Right cardiac atrium (tissue), 5 donors: ENCODE data around the gene MSANTD1. TPM values are rescaled to one million over a fixed set of nuclear protein-coding genes. Genes with fewer than 3 reads are reported as not detected.
A peak's percentile ranks its signal among the peaks of the same experiment; 100 is the strongest.

Experiments used
- ATAC-seq, 2 donors: fragments of 200-7000 bp; cut with Tn5 transposase; one replicate each; pipeline versions ENCODE4 v1.8.0 to v1.9.1; 2020; ENCODE audit warnings: moderate library complexity in 2 of 2, mild to moderate bottlenecking in 1 of 2
- DNase-seq, 3 donors: peaks; one replicate each; pipeline ENCODE4 v3.0.0-alpha.2; 2020
- H3K27ac ChIP-seq: one replicate; pipeline ENCODE4 v1.5.1; 2013; ENCODE audit warnings: mild to moderate bottlenecking, low read length, control low read depth, moderate library complexity
- H3K27me3 ChIP-seq: one replicate; pipeline ENCODE4 v1.6.1; 2013; ENCODE audit not compliant: control insufficient read depth, insufficient read depth
- H3K4me1 ChIP-seq: one replicate; pipeline ENCODE4 v1.6.1; 2013; ENCODE audit warnings: low read length; ENCODE audit not compliant: control insufficient read depth, insufficient read depth
- H3K4me3 ChIP-seq: one replicate; pipeline ENCODE4 v1.5.1; 2013; ENCODE audit warnings: low read length, control low read depth
- H3K9me3 ChIP-seq: one replicate; pipeline ENCODE4 v1.6.1; 2013; ENCODE audit warnings: low read length; ENCODE audit not compliant: control insufficient read depth
- WGBS: extraction: QIAGEN DNeasy Blood & Tissue Kit; methylation state at CpG from one replicate; pipeline ENCODE4 v1.1.7; 2013; 5-methylcytosine and 5-hydroxymethylcytosine counted together
- intact Hi-C, 4 donors: fragments of 100-400 bp; cut with DNase I; formaldehyde crosslinking; loops; one replicate each; pipeline versions ENCODE4 v1.11.0 to v1.14.0; 2022 to 2023
- polyA plus RNA-seq: library from polyadenylated mRNA; stranded (reverse); fragments of 200-250 nt; gene quantifications from one replicate; pipeline ENCODE4 v1.2.3, GENCODE V29; 2013
- total RNA-seq, 4 donors: library from RNA; stranded (reverse); fragmentation: NEBNext Ultra II Directional; extraction: Animal tissue kit (Norgen Biotek cat#: 25700); gene quantifications; one replicate each; pipeline ENCODE4 v1.2.1, GENCODE V29; 2021
- donor health status: healthy with polysubstance abuse.
- donor health status: DM: no; HTN: yes; CAD: no.
- donor health status: DM: no; HTN: no; CAD: no.
- donor health status: DM: no; HTN: yes; CAD: no; lungs with severe emphysema.
- donor health status: DM: yes; HTN: yes; CAD: no.

The MSANTD1 gene
- total and polyA plus RNA-seq, 5 donors: 0.20 to 0.40 (median 0.33) TPM

GRCh38 chr4:3226944-3227343 is 22.0 kb upstream of the MSANTD1 start:
- intact Hi-C loops: no loop called here
- H3K9me3 ChIP-seq: no peaks in the 10 kb centered on the region
- 87% methylated on average over 6 of the region's 6 CpGs for WGBS
- H3K27ac ChIP-seq: peak overlapping the region; percentile 5
- H3K4me1 ChIP-seq: no peaks in the 10 kb centered on the region
- H3K27me3 ChIP-seq: no peaks in the 10 kb centered on the region
- DNase-seq: no peak
- no peak for ATAC-seq
- no peak overlapping the region for H3K4me3 ChIP-seq

- intact Hi-C loops: no loop called here
- WGBS: 77% methylated on average over 23 of the region's 23 CpGs
- Histone ChIP-seq H3K27ac (no peak overlapping the region), H3K4me1 (no peaks in the 10 kb centered on the region), H3K9me3 (no peaks in the 10 kb centered on the region), H3K4me3 (no peak overlapping the region), H3K27me3 (no peaks in the 10 kb centered on the region)
- no peak for DNase-seq
- ATAC-seq: peak; percentile 17 to 26
These were observed 20.9 kb upstream of the MSANTD1 start for GRCh38 chr4:3227878-3228675.

DNA sequence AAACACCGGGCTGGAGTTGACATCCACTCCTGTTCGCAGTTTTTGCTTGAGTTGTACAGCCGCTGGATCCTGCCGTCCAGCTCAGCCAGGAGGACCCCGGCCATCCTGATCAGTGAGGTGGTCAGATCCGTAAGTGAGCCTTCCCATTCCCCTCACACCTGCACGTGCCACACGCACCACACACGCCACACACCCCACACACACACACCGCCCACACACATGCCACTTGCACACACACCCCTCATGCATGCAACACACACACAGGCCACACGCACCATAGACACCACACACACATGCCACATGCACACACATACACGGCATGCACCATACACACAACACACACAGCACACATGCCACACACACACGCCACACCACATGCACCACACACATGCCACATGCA is 20.1 kb upstream of the MSANTD1 start:
- intact Hi-C loops: no loop called here
- Histone ChIP-seq H3K4me3 (no peak overlapping the region), H3K4me1 (no peaks in the 10 kb centered on the region), H3K27ac (no peak overlapping the region), H3K27me3 (no peaks in the 10 kb centered on the region), H3K9me3 (no peaks in the 10 kb centered on the region)
- WGBS: 97% methylated on average over 13 of the region's 13 CpGs
- DNase-seq: no peak
- ATAC-seq: no peak

DNA sequence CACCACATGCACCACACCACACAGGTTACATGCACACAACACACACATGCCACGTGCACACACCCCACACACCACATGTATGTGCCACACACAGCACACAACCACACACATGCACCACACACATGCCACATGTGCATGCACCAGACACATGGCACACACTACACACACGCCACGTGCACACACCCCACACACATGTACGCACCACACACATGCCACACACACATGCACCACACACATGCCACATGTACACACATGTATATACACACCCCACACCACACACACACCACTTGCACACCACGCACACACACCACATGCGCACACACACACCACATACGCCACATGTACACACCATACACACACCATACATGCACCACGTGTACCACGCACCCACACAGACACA is 19.6 kb upstream of the MSANTD1 start:
- H3K4me3 ChIP-seq: no peak overlapping the region
- ATAC-seq (no peak), DNase-seq (no peak)
- no peaks in the 10 kb centered on the region for H3K9me3 ChIP-seq
- intact Hi-C loops: no loop called here
- 98% methylated on average over 9 of the region's 9 CpGs for WGBS
- no peak overlapping the region for H3K27ac ChIP-seq
- no peaks in the 10 kb centered on the region for H3K27me3 ChIP-seq
- H3K4me1 ChIP-seq: no peaks in the 10 kb centered on the region

DNA sequence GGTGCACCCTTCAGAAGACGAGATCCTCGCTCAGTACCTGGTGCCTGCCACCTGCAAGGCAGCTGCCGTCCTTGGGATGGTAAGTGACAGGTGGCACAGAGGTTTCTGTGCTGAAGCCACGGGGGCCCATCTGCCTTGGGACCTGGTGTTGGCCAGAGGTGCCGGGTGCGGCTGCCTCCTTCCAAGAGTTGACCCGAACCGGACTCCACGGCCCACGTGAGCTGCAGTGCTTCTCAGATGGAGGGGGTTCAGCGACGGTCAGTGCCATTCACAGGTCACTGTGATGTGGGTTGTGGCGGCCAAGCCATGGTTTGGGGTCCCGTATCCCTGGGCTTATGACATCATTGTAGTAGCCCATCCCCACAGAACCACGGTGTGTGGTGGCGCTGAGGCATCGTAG is 19.0 kb upstream of the MSANTD1 start:
- intact Hi-C loops: no loop called here
- Histone ChIP-seq H3K4me3 (no peak overlapping the region), H3K4me1 (no peaks in the 10 kb centered on the region), H3K27me3 (no peaks in the 10 kb centered on the region), H3K27ac (no peak overlapping the region), H3K9me3 (no peaks in the 10 kb centered on the region)
- WGBS: 96% methylated on average over 17 of the region's 17 CpGs
- DNase-seq (no peak), ATAC-seq (no peak)

DNA sequence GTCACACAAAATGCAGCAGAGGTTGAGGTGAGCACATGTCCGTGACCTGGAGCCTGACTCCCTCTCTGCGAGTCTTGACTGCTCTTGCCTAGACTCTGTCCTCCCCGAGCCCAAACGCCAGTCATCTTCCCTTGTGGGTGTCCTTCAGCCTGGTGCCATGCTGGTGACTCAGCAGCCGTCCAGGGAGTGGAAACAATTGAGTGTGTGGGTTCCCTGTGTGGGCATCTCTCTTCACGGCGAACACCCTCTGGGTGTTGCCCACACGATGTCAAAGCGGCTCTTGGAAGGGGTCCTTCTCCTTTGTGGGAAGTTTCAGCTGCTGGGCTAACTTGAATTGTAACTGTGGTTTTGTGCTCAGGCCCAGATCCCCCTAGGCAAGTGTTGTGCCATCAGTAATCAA is 17.5 kb upstream of the MSANTD1 start:
- no peak overlapping the region for H3K4me3 ChIP-seq
- DNase-seq (no peak), ATAC-seq (no peak)
- intact Hi-C loops: no loop called here
- H3K4me1 ChIP-seq: no peaks in the 10 kb centered on the region
- no peaks in the 10 kb centered on the region for H3K27me3 ChIP-seq
- no peaks in the 10 kb centered on the region for H3K9me3 ChIP-seq
- WGBS: 90% methylated on average over 9 of the region's 9 CpGs
- no peak overlapping the region for H3K27ac ChIP-seq

DNA sequence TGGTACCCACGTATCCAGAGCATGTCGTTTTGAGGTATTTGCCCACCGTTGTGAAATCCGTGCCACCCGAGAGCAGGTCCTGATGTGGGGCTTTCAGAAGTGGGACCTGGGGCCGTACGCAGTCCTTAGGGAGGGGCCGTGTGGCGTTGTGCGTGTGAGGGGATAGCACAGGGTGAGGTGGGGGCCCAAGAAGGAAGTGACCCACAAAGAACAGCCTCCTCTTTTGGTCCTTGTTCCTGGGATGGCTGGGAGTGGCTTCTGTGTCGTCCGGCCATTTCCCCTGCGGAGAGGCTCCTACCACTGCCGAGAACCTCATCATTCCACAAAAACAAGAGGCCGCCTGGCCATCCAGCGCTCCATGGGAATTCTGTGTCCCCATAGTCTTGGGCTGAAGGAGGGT is 17.0 kb upstream of the MSANTD1 start:
- DNase-seq (peak in 1 of 3 donors; percentile 6), ATAC-seq (no peak)
- intact Hi-C loops: no loop called here
- H3K27ac ChIP-seq: no peak overlapping the region
- no peak overlapping the region for H3K4me3 ChIP-seq
- no peaks in the 10 kb centered on the region for H3K4me1 ChIP-seq
- H3K9me3 ChIP-seq: no peaks in the 10 kb centered on the region
- no peaks in the 10 kb centered on the region for H3K27me3 ChIP-seq
- WGBS: 93% methylated on average over 16 of the region's 16 CpGs

DNA sequence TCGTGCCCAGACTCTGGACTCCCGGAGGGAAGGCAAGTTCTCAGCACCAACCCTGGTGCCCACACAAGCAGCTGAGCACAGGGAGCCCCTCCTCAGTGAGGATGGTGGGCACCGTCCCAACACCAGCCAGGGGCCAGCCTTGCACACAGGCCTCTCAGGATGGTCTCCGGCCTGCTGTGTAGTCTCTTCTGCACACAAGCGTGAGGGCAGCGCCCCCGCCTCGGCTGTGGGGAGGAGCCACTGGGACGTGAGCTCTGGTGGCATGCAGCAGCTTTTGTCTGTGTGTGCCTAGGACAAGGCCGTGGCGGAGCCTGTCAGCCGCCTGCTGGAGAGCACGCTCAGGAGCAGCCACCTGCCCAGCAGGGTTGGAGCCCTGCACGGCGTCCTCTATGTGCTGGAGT is 16.1 kb upstream of the MSANTD1 start:
- DNase-seq: peak in 1 of 3 donors; percentile 30
- no peaks in the 10 kb centered on the region for H3K9me3 ChIP-seq
- H3K27ac ChIP-seq: no peak overlapping the region
- H3K4me1 ChIP-seq: no peaks in the 10 kb centered on the region
- intact Hi-C loops: no loop called here
- no peak overlapping the region for H3K4me3 ChIP-seq
- no peaks in the 10 kb centered on the region for H3K27me3 ChIP-seq
- ATAC-seq: no peak
- 93% methylated on average over 15 of the region's 15 CpGs for WGBS

- DNase-seq (peak in 1 of 3 donors; percentile 8), ATAC-seq (no peak)
- intact Hi-C loops: no loop called here
- Histone ChIP-seq H3K4me1 (no peaks in the 10 kb centered on the region), H3K4me3 (no peak overlapping the region), H3K27me3 (no peaks in the 10 kb centered on the region), H3K27ac (no peak overlapping the region), H3K9me3 (no peaks in the 10 kb centered on the region)
- 87% methylated on average over 21 of the region's 21 CpGs for WGBS
These were observed 15.4 kb upstream of the MSANTD1 start for GRCh38 chr4:3233391-3234071.

GRCh38 chr4:3234171-3235029 is 14.6 kb upstream of the MSANTD1 start:
- no peaks in the 10 kb centered on the region for H3K9me3 ChIP-seq
- H3K27ac ChIP-seq: no peak overlapping the region
- H3K27me3 ChIP-seq: no peaks in the 10 kb centered on the region
- peak in 1 of 3 donors; percentile 49 for DNase-seq
- H3K4me3 ChIP-seq: no peak overlapping the region
- no peak for ATAC-seq
- 85% methylated on average over 23 of the region's 23 CpGs for WGBS
- no peaks in the 10 kb centered on the region for H3K4me1 ChIP-seq
- intact Hi-C loops: no loop called here

- Histone ChIP-seq H3K4me1 (no peaks in the 10 kb centered on the region), H3K27ac (no peak overlapping the region), H3K4me3 (no peak overlapping the region), H3K9me3 (no peaks in the 10 kb centered on the region), H3K27me3 (no peaks in the 10 kb centered on the region)
- intact Hi-C loops: no loop called here
- no peak for ATAC-seq
- 87% methylated on average over 14 of the region's 14 CpGs for WGBS
- DNase-seq: peak in 1 of 3 donors; percentile 35
These were observed 14.0 kb upstream of the MSANTD1 start for GRCh38 chr4:3235030-3235345.
